Hepatic stellate cell (primary cell): ENCODE results near the gene CMPK2.

ENCODE experiments used
- DNase-seq: peaks from one replicate; pipeline ENCODE4 v3.0.0; 2011; ENCODE audit warnings: low spot score

CMPK2 gene

DNA sequence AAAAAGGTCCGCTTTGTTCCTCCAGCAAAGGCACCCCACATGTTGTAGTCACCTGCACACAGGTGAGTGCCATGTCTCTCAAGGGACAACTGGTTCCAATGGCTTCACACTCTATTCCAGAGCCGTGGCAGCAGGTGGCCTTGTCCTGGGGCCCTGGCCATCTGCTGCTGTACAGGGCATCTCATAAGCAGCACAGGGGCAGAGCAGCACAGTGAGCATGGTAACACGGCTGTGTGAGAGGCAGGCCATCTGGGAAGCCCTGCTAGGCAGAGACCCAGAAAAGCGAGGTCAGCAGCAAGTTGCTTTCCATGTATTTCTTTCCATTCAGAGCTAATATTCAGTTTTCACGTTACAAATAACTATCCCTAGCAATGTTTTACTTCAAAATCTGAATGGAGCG lies 54.7 kb downstream of the CMPK2 start:
- DNase-seq = no peak

DNA sequence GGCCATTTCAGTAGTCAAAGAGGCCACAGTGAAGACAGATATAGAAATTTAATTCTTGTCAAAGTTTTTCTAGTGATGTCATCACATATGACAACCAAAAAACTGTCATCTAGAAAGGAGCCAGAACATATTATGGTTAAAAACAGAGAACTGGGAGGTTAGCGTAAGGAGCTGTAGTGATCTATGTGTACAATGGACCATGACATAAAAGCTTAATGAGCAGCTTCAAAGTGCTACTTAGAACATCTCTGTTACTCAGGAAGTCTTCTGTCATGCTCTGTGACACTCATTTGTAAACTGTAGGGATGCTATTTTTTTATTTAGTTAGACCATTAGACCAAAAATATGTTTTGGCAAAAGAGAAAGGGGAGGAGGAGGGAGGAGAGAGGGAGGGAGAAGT lies 57.3 kb downstream of the CMPK2 start:
- DNase-seq = no peak

DNA sequence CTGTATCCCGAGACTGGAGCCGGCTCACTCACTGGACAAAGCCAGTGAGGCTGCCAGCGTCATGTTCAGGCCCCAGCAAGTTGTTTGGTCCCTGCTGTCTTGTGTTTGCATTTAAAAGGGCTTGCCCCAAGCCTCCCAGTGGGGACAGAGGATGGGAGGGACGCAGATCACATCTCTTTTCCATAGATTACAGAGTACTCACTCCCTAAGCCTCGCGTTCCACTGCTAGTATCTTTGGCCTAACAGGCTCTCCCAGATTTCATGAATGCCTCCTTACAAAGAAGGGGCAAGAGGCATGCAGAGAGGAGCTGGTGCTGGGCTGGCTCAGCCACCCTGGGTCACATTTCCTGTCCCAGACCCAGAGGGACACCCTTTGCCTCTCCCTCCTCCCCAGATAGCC lies 59.1 kb downstream of the CMPK2 start:
- no peak for DNase-seq

DNA sequence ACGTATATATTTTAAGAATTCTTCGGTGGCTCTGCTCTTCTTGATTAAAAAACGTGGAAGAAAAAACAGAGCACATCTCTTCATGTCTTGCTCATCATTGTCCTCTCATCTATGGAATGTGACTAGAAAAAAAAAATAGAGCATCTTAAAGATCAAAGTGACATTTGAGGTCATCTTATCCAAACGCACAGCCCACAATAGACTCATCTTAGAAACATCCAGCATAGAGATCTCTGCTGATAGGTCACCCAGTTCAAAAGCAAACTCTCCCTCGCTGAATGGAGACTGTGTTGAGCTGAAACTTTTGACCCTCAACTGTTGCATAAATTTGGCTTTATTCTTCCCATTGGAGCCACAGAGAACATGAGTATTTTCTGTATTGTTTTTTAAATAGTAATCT lies 65.2 kb downstream of the CMPK2 start:
- DNase-seq = no peak
